ENCODE data around the gene C1orf87.

GRCh38 chr1:59997479-59998115, 76.0 kb downstream of the C1orf87 start:
- TF ChIP-seq CTCF (IDR thresholded peaks at IDR 0.05; ENCODE audit: borderline replicate concordance, extremely low read depth, low read length, poor library complexity, severe bottlenecking) (no peak), EZH2 (IDR thresholded peaks at IDR 0.05; ENCODE audit: borderline replicate concordance, low read depth, low read length, severe bottlenecking) (no peak)
